Upper lobe of right lung (tissue), 1 donor: Measurements from ENCODE around the gene DOCK10. TPM values are rescaled to one million over a fixed set of nuclear protein-coding genes. Genes with fewer than 3 reads are reported as not detected.

Experiments used
- ATAC-seq: fragments of 200-7000 bp; cut with Tn5 transposase; one replicate; pipeline ENCODE4 v1.9.1; 2020; ENCODE audit warnings: mild to moderate bottlenecking, moderate library complexity
- DNase-seq: peaks from one replicate; pipeline ENCODE4 v3.0.0-alpha.2; 2020
- H3K27ac ChIP-seq: fragments of 200-600 bp; one replicate; pipeline ENCODE4 v1.8.0; 2022
- H3K27me3 ChIP-seq: fragments of 200-600 bp; one replicate; pipeline ENCODE4 v1.8.0; 2022; ENCODE audit warnings: mild to moderate bottlenecking
- H3K36me3 ChIP-seq: fragments of 200-600 bp; one replicate; pipeline ENCODE4 v1.8.0; 2022
- H3K4me1 ChIP-seq: fragments of 200-600 bp; one replicate; pipeline ENCODE4 v1.8.0; 2022
- H3K4me3 ChIP-seq: fragments of 200-600 bp; one replicate; pipeline ENCODE4 v1.8.0; 2022; ENCODE audit warnings: mild to moderate bottlenecking
- H3K9me3 ChIP-seq: fragments of 200-600 bp; one replicate; pipeline ENCODE4 v1.8.0; 2022
- CTCF ChIP-seq: fragments of 200-600 bp; IDR thresholded peaks from one replicate; pipeline ENCODE4 v1.8.0; 2022; ENCODE audit warnings: antibody characterized with exemption
- intact Hi-C: fragments of 100-400 bp; cut with DNase I; formaldehyde crosslinking; loops from one replicate; pipeline ENCODE4 v1.11.0; 2022
- total RNA-seq: library from RNA; stranded (reverse); fragmentation: NEBNext Ultra II Directional; extraction: Animal tissue kit (Norgen Biotek cat#: 25700); gene quantifications from one replicate; pipeline ENCODE4 v1.2.1, GENCODE V29; 2021
- donor health status: DM: no; HTN: yes; CAD: no; lungs with severe emphysema.

The DOCK10 gene
- total RNA-seq, 1 donor from 2014 or later, result 35.8 TPM

- no peak overlapping the region for H3K4me3 ChIP-seq
- intact Hi-C loops, result no loop called here
- DNase-seq, result no peak
- no peaks in the 10 kb centered on the region for H3K9me3 ChIP-seq
- H3K36me3 ChIP-seq, result peaks cover 30% of the 10 kb centered on the region
- no peaks in the 10 kb centered on the region for H3K27me3 ChIP-seq
- ATAC-seq, result peak; percentile 55
- TF ChIP-seq CTCF, result no peak
- H3K4me1 ChIP-seq, result no peaks in the 10 kb centered on the region
- no peak overlapping the region for H3K27ac ChIP-seq
Observed at GRCh38 chr2:224798180-224798579, 244.1 kb downstream of the DOCK10 start.

DNA sequence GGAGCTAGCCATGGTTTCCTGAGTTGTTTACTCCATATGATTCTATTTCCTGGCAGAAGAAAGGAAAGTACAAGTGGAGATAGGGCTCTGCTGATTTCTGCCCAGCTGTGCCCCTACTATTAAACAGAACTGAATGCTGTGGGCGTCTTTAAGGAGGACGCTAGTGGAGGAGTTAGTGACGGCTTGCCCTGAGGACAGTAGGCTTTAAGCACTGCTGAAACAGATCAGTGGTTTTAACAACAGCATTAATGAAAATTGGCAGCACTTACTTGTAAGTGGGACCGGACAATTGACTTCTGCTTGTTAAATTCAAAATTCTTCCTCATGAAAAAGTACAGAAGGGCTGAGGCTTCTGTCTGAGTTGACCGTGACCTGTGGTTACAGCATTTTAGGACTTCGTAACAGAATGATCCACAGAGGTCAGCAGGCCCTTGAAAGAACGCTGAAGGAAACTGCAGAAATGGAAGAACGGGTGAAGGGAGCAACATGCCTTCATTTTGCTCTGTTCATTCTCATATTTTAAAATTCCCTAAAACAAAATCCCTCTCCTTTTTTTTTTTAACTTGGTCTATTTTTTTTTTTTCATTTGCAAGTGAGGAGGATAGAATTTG is 245.5 kb downstream of the DOCK10 start:
- no peak for TF ChIP-seq CTCF
- no peaks in the 10 kb centered on the region for H3K27me3 ChIP-seq
- H3K4me3 ChIP-seq, result no peak overlapping the region
- H3K36me3 ChIP-seq, result peaks cover 34% of the 10 kb centered on the region
- no peak overlapping the region for H3K27ac ChIP-seq
- H3K9me3 ChIP-seq, result no peaks in the 10 kb centered on the region
- intact Hi-C loops, result no loop called here
- no peaks in the 10 kb centered on the region for H3K4me1 ChIP-seq
- ATAC-seq (no peak), DNase-seq (no peak)

- peaks cover 50% of the 10 kb centered on the region for H3K36me3 ChIP-seq
- H3K27me3 ChIP-seq, result no peaks in the 10 kb centered on the region
- intact Hi-C loops, result no loop called here
- H3K4me3 ChIP-seq, result no peak overlapping the region
- ATAC-seq, result no peak
- no peak overlapping the region for H3K27ac ChIP-seq
- H3K4me1 ChIP-seq, result no peaks in the 10 kb centered on the region
- no peak for TF ChIP-seq CTCF
- no peak for DNase-seq
- no peaks in the 10 kb centered on the region for H3K9me3 ChIP-seq
Observed at GRCh38 chr2:224793946-224794345, 248.3 kb downstream of the DOCK10 start.

- no peak for ATAC-seq
- Histone ChIP-seq H3K27me3 (no peaks in the 10 kb centered on the region), H3K9me3 (no peaks in the 10 kb centered on the region), H3K27ac (no peak overlapping the region), H3K36me3 (peaks cover 49% of the 10 kb centered on the region), H3K4me3 (no peak overlapping the region), H3K4me1 (no peaks in the 10 kb centered on the region)
- intact Hi-C loops, result no loop called here
- TF ChIP-seq CTCF, result no peak
- no peak for DNase-seq
Observed at GRCh38 chr2:224786848-224787247, 255.4 kb downstream of the DOCK10 start.

DNA sequence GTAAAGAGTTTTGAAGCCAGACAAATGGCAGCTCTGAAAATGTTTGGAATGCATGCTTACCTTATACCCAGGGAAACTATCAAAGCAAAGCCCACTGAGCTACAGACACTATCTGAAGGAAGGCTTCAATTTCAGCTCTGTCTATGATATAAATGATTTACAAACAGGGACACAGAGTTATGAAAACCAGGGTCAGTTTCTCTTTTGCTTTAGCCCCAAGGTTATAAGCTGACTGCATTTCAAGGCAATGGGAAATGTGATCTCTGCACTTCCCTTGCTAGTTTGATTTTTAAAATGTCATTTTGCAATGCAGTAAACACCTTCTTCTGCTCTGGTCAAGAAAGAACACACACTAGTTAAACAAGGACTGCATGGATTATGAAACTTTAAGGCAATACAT is 260.9 kb downstream of the DOCK10 start:
- H3K27ac ChIP-seq, result no peak overlapping the region
- ATAC-seq, result no peak
- H3K9me3 ChIP-seq, result no peaks in the 10 kb centered on the region
- H3K4me1 ChIP-seq, result no peaks in the 10 kb centered on the region
- intact Hi-C loops, result no loop called here
- peaks cover 21% of the 10 kb centered on the region for H3K36me3 ChIP-seq
- no peaks in the 10 kb centered on the region for H3K27me3 ChIP-seq
- no peak for DNase-seq
- no peak for TF ChIP-seq CTCF
- no peak overlapping the region for H3K4me3 ChIP-seq

- H3K9me3 ChIP-seq, result no peaks in the 10 kb centered on the region
- no peak overlapping the region for H3K27ac ChIP-seq
- H3K27me3 ChIP-seq, result no peaks in the 10 kb centered on the region
- DNase-seq, result no peak
- no peak for ATAC-seq
- H3K4me3 ChIP-seq, result no peak overlapping the region
- TF ChIP-seq CTCF, result no peak
- H3K4me1 ChIP-seq, result no peaks in the 10 kb centered on the region
- intact Hi-C loops, result no loop called here
- H3K36me3 ChIP-seq, result peaks cover 16% of the 10 kb centered on the region
Observed at GRCh38 chr2:224780823-224781222, 261.4 kb downstream of the DOCK10 start.
